Measurements from ENCODE around the gene VWA5B2. TPM values are rescaled to one million over a fixed set of nuclear protein-coding genes. Genes with fewer than 3 reads are reported as not detected.

VWA5B2 gene
- total and polyA plus RNA-seq, 2 experiments from 2014 or later, result 0.66 TPM; not detected in 1

DNA sequence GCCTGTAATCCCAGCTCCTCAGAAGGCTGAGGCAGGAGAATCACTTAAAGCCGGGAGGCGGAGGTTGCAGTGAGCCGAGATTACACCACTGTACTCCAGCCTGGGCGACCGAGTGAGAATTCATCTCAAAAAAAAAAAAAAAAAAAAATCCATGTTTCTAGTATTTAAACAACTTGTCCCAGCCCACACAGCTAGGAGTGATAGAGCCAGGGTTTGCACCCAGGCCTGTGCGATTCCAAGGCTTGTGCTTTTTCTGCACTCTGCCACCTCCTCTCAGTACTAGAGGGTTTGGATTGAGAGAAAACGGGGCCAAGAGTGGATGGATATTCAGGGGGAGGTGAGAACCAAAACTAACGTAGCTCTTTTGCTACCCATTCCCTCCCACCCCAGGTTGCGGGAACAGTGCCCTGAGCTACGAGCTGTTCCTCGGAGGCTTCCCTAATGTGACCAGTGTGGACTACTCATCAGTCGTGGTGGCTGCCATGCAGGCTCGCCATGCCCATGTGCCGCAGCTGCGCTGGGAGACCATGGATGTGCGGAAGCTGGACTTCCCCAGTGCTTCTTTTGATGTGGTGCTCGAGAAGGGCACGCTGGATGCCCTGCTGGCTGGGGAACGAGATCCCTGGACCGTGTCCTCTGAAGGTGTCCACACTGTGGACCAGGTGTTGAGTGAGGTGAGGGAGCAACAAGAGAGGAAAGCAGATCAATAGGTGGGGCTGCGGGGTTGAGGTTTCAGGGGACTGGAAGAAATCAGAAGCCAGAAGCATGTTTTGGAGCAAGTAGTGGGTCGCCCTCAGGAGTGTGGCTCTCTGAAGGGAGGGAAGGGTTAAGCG is 27.9 kb downstream of the VWA5B2 start:
- Histone ChIP-seq H3K4me3 (no peak overlapping the region), H3K27me3 (ENCODE audit: insufficient read depth) (peaks cover 45% of the 10 kb centered on the region), H3K9me2 (ENCODE audit: insufficient read depth) (no peaks in the 10 kb centered on the region), H3K79me2 (replicated peaks; ENCODE audit: insufficient read depth) (no peaks in the 10 kb centered on the region), H3K4me2 (no peak overlapping the region), H3K4me1 (ENCODE audit: insufficient read depth) (no peaks in the 10 kb centered on the region), H4K20me1 (replicated peaks; ENCODE audit: insufficient read depth) (peaks cover 31% of the 10 kb centered on the region), H2AFZ (no peak overlapping the region), H3F3A (replicated peaks; ENCODE audit: low read depth) (peaks cover 10% of the 10 kb centered on the region), H3K27ac (ENCODE audit: low read depth) (no peak overlapping the region), H3K36me3 (ENCODE audit: insufficient read depth) (no peaks in the 10 kb centered on the region)
- no peak for ATAC-seq
- TF ChIP-seq EZH2phosphoT487 (IDR thresholded peaks at IDR 0.05; ENCODE audit: unreplicated experiment) (no peak), ZNF331 (CRISPR knock-in tag; IDR thresholded peaks at IDR 0.05; ENCODE audit: low read depth) (no peak), ZNF114 (CRISPR knock-in tag; IDR thresholded peaks at IDR 0.05) (no peak), JUNB (IDR thresholded peaks at IDR 0.05; ENCODE audit: unreplicated experiment) (no peak)
- TF ChIP-seq, protein P1, sequence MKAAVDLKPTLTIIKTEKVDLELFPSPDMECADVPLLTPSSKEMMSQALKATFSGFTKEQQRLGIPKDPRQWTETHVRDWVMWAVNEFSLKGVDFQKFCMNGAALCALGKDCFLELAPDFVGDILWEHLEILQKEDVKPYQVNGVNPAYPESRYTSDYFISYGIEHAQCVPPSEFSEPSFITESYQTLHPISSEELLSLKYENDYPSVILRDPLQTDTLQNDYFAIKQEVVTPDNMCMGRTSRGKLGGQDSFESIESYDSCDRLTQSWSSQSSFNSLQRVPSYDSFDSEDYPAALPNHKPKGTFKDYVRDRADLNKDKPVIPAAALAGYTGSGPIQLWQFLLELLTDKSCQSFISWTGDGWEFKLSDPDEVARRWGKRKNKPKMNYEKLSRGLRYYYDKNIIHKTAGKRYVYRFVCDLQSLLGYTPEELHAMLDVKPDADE (IDR thresholded peaks at IDR 0.05), result no peak
- TF ChIP-seq, protein P2, sequence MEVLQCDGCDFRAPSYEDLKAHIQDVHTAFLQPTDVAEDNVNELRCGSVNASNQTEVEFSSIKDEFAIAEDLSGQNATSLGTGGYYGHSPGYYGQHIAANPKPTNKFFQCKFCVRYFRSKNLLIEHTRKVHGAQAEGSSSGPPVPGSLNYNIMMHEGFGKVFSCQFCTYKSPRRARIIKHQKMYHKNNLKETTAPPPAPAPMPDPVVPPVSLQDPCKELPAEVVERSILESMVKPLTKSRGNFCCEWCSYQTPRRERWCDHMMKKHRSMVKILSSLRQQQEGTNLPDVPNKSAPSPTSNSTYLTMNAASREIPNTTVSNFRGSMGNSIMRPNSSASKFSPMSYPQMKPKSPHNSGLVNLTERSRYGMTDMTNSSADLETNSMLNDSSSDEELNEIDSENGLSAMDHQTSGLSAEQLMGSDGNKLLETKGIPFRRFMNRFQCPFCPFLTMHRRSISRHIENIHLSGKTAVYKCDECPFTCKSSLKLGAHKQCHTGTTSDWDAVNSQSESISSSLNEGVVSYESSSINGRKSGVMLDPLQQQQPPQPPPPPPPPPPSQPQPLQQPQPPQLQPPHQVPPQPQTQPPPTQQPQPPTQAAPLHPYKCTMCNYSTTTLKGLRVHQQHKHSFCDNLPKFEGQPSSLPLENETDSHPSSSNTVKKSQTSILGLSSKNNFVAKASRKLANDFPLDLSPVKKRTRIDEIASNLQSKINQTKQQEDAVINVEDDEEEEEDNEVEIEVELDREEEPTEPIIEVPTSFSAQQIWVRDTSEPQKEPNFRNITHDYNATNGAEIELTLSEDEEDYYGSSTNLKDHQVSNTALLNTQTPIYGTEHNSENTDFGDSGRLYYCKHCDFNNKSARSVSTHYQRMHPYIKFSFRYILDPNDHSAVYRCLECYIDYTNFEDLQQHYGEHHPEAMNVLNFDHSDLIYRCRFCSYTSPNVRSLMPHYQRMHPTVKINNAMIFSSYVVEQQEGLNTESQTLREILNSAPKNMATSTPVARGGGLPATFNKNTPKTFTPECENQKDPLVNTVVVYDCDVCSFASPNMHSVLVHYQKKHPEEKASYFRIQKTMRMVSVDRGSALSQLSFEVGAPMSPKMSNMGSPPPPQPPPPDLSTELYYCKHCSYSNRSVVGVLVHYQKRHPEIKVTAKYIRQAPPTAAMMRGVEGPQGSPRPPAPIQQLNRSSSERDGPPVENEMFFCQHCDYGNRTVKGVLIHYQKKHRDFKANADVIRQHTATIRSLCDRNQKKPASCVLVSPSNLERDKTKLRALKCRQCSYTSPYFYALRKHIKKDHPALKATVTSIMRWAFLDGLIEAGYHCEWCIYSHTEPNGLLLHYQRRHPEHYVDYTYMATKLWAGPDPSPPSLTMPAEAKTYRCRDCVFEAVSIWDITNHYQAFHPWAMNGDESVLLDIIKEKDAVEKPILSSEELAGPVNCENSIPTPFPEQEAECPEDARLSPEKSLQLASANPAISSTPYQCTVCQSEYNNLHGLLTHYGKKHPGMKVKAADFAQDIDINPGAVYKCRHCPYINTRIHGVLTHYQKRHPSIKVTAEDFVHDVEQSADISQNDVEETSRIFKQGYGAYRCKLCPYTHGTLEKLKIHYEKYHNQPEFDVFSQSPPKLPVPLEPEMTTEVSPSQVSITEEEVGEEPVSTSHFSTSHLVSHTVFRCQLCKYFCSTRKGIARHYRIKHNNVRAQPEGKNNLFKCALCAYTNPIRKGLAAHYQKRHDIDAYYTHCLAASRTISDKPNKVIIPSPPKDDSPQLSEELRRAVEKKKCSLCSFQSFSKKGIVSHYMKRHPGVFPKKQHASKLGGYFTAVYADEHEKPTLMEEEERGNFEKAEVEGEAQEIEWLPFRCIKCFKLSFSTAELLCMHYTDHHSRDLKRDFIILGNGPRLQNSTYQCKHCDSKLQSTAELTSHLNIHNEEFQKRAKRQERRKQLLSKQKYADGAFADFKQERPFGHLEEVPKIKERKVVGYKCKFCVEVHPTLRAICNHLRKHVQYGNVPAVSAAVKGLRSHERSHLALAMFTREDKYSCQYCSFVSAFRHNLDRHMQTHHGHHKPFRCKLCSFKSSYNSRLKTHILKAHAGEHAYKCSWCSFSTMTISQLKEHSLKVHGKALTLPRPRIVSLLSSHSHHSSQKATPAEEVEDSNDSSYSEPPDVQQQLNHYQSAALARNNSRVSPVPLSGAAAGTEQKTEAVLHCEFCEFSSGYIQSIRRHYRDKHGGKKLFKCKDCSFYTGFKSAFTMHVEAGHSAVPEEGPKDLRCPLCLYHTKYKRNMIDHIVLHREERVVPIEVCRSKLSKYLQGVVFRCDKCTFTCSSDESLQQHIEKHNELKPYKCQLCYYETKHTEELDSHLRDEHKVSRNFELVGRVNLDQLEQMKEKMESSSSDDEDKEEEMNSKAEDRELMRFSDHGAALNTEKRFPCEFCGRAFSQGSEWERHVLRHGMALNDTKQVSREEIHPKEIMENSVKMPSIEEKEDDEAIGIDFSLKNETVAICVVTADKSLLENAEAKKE (CRISPR knock-in tag; IDR thresholded peaks at IDR 0.05), result no peak
- Mint-ChIP-seq H3K4me1 (peaks cover 9% of the 10 kb centered on the region), H3K9me3 (no peaks in the 10 kb centered on the region; the same call in 2 of the 3 replicates), H3K27ac (no peak overlapping the region), H3K27me3 (ENCODE audit: insufficient read depth, low read depth, poor library complexity) (peaks cover 40% of the 10 kb centered on the region), H3K4me3 (no peak overlapping the region), H3K36me3 (ENCODE audit: low read depth) (peaks cover 8% of the 10 kb centered on the region; the same call in 1 of the 3 replicates)
- no peak for DNase-seq (ENCODE audit: low spot score)
